NCI-H2227 (cell line): Measurements from ENCODE around the gene MYCBP2.
"Not testable (repeated sequence)": the region's sequence is repeated elsewhere in the genome, so short reads cannot be mapped to it uniquely, and the experiment has no call there.

Source experiments
- DNase-seq: peaks from one replicate; lab custom pipeline; 2025; ENCODE audit not compliant: unreplicated experiment; lab: John Stamatoyannopoulos, UW

Gene MYCBP2

GRCh38 chr13:77038907-77039480 lies 287.9 kb downstream of the MYCBP2 start:
- no peak for DNase-seq

GRCh38 chr13:77036279-77036678 lies 290.6 kb downstream of the MYCBP2 start:
- DNase-seq = no peak

GRCh38 chr13:77034881-77035280 lies 292.0 kb downstream of the MYCBP2 start:
- no peak for DNase-seq

GRCh38 chr13:77033717-77034302 lies 293.1 kb downstream of the MYCBP2 start:
- DNase-seq = no peak

GRCh38 chr13:77031656-77032243 lies 295.1 kb downstream of the MYCBP2 start:
- DNase-seq = no peak

GRCh38 chr13:77029436-77029835 lies 297.5 kb downstream of the MYCBP2 start:
- DNase-seq = no peak

- peak; percentile 15 for DNase-seq
These were observed 298.7 kb downstream of the MYCBP2 start for GRCh38 chr13:77028202-77028601.

GRCh38 chr13:77026861-77027621 lies 299.9 kb downstream of the MYCBP2 start, which contains the start of gene FBXL3:
Gene FBXL3 (minus strand): TSS chr13:77027159. CDS start chr13:77021860, 5,299 bp downstream.
- peak; percentile 86 for DNase-seq

GRCh38 chr13:77026255-77026860 lies 300.5 kb downstream of the MYCBP2 start:
- peak; percentile 66 for DNase-seq

GRCh38 chr13:77022341-77022740 lies 304.6 kb downstream of the MYCBP2 start:
- DNase-seq = no peak

- no peak for DNase-seq
These were observed 307.1 kb downstream of the MYCBP2 start for GRCh38 chr13:77019756-77020155.

- DNase-seq = no peak
These were observed 309.8 kb downstream of the MYCBP2 start for GRCh38 chr13:77016888-77017623.

- DNase-seq = no peak
These were observed 310.6 kb downstream of the MYCBP2 start for GRCh38 chr13:77016251-77016812.

- DNase-seq = no peak
These were observed 311.8 kb downstream of the MYCBP2 start for GRCh38 chr13:77014906-77015685.

GRCh38 chr13:77013853-77014542 lies 312.9 kb downstream of the MYCBP2 start:
- DNase-seq = no peak

- DNase-seq = not testable (repeated sequence)
These were observed 317.2 kb downstream of the MYCBP2 start for GRCh38 chr13:77009719-77010118.

- no peak for DNase-seq
These were observed 317.9 kb downstream of the MYCBP2 start for GRCh38 chr13:77009011-77009410.

GRCh38 chr13:77008337-77008736 lies 318.6 kb downstream of the MYCBP2 start:
- DNase-seq = not testable (repeated sequence)

- DNase-seq = no peak
These were observed 324.2 kb downstream of the MYCBP2 start for GRCh38 chr13:77002590-77003190.
